GM13976 (cell line): ENCODE measurements around the gene RNF112.
"Not testable (repeated sequence)": the region's sequence is repeated elsewhere in the genome, so short reads cannot be mapped to it uniquely, and the experiment has no call there.

Experiments
- DNase-seq: peaks from one replicate; pipeline ENCODE4 v3.0.0; 2012; ENCODE audit warnings: low spot score
- in situ Hi-C: fragments of 300-500 bp; cut with MboI; formaldehyde crosslinking; loops from one replicate; pipeline ENCODE4 v1.12.0; 2022; ENCODE audit warnings: low sequenced_read_pairs, mixed read lengths, inconsistent platforms; ENCODE audit not compliant: unreplicated experiment
- TF ChIP-seq, protein P1 (sequence below): IDR thresholded peaks from 2 replicates; pipeline ENCODE4 v1.5.1; 2012; ENCODE audit warnings: borderline replicate concordance, mild to moderate bottlenecking; ENCODE audit not compliant: insufficient read depth; ENCODE audit errors: extremely low read depth, missing control alignments, control extremely low read depth

Gene RNF112

DNA sequence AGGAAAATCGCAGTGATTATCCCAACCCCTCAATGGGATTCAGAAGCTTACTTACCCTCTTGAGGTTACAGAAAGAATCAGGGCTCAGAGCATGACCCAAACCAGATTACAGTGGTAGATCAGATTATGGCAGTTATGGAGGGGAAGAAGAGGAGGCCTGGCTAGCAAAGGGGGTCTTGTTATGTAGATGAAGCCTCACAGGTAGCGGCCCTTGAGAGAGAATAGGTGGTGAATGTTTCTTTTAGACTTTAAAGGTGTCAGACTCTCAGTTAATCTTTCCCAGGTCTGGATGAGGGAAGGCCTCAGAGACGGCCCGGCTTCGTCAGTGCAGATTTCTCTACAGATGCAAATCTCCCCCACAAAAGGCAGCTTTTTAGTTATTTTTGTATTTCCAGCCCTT lies 15.6 kb downstream of the RNF112 start:
- no peak for DNase-seq
- in situ Hi-C loops: no loop called here
- TF ChIP-seq, protein P1, sequence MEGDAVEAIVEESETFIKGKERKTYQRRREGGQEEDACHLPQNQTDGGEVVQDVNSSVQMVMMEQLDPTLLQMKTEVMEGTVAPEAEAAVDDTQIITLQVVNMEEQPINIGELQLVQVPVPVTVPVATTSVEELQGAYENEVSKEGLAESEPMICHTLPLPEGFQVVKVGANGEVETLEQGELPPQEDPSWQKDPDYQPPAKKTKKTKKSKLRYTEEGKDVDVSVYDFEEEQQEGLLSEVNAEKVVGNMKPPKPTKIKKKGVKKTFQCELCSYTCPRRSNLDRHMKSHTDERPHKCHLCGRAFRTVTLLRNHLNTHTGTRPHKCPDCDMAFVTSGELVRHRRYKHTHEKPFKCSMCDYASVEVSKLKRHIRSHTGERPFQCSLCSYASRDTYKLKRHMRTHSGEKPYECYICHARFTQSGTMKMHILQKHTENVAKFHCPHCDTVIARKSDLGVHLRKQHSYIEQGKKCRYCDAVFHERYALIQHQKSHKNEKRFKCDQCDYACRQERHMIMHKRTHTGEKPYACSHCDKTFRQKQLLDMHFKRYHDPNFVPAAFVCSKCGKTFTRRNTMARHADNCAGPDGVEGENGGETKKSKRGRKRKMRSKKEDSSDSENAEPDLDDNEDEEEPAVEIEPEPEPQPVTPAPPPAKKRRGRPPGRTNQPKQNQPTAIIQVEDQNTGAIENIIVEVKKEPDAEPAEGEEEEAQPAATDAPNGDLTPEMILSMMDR: no peak

DNA sequence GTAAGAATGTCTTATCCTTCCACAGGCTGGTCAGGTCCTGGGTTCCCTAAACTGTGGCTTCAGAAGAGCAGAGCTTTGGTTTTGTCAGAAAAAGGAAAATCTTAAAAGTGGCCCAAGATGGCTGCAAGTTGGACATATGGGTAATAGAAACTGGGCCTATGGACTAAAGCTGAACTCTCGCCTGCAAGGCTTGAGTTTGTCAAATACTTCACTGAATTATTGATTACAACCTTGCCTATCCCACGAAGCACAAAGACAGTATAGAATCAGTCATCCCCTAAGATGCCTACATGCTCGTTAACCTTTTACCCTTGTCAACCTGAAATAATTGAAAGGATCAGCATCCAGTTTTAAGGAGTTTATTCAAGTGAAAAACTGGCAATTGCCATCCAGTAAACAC lies 20.7 kb downstream of the RNF112 start:
- DNase-seq: no peak
- in situ Hi-C loops: no loop called here
- TF ChIP-seq, protein P1: no peak

DNA sequence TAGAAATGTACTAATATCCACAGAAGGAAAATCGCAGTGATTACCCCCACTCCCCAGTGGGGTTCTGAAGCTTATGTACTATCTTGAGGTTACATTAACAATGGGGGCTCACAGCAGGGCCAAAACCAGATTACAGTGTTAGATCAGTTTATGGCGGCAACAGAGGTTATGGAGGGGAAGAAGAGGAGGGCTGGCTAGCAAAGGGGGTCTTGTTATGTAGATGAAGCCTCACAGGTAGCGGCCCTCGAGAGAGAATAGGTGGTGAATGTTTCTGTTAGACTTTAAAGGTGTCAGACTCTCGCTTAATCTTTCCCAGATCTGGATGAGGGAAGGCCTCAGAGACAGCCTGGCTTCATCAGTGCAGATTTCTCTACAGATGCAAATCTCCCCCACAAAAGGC lies 22.2 kb downstream of the RNF112 start:
- in situ Hi-C loops: no loop called here
- DNase-seq: no peak
- TF ChIP-seq, protein P1: no peak

DNA sequence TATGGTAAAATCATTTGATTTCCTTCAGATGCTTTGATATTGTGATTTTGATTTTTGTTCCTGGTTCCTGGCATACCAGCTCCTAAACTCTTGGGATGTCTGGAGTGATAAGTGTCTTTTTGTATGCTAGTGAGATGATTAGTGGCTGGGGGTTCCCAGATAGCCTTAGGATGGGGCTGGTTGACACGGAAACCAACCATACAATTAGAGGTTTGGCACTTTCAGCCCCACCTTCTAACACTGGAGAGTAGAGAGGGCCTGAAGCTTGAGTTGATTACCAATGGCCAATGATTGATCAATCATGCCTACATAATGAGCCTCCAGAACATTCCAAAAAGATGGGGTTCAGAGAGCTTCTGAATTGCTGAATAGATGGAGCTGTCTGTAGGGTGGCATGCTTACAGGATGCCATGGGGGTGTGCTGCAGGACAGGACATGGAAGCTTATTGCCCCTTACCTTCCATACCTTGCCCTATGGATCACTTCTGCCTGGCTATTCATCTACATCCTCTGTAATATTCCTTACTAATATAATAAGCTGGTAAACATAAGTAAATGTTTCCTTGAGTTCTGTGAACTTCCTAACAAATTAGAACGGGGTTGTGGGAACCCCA lies 22.8 kb downstream of the RNF112 start:
- TF ChIP-seq, protein P1: no peak
- no peak for DNase-seq
- in situ Hi-C loops: no loop called here

DNA sequence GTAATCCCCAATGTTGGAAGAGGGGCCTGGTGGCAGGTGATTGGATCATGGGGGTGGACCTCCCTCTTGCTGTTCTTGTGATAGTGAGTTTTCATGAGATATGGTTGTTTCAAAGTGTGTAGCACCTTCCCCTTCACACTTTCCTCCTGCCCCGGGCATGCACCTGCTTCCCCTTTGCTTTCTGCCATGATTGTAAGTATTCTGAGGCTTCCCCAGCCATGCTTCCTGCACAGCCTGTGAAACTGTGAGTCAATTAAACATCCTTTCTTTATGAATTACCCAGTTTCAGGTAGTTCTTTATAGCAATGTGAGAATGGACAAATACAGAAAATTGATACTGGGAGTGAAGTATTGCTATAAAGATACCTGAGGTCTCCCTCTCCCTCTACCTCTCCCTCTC lies 29.4 kb downstream of the RNF112 start:
- in situ Hi-C loops: no loop called here
- TF ChIP-seq, protein P1: no peak
- no peak for DNase-seq

DNA sequence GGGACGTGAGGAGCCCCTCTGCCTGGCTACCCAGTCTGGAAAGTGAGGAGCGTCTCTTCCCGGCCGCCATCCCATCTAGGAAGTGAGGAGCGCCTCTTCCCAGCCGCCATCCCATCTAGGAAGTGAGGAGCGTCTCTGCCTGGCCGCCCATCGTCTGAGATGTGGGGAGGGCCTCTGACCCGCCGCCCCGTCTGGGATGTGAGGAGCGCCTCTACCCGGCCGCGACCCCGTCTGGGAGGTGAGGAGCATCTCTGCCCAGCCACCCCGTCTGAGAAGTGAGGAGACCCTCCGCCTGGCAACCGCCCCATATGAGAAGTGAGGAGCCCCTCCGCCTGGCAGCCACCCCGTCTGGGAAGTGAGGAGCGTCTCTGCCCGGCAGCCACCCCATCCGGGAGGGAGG lies 30.3 kb downstream of the RNF112 start:
- DNase-seq, in situ Hi-C loops: not testable (repeated sequence)

DNA sequence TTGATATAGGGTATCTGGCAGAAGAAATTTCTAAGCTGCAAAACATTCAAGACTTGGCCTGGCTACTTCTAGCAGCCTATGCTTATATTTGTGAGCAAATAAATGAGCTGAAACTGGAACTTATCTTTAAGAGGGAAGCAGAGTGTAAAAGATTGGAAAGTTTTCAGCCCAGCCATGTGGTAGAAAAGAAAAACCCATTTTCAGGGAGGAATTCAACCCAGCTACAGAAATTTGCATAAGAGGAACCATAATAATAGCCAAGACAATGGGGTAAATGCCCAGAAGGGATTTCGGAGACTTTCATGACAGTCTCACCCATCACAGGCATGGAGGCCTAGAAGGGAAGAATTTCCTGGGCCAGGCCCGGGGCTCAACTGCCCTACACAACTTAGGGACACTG lies 31.7 kb downstream of the RNF112 start:
- TF ChIP-seq, protein P1: no peak
- in situ Hi-C loops: no loop called here
- no peak for DNase-seq

DNA sequence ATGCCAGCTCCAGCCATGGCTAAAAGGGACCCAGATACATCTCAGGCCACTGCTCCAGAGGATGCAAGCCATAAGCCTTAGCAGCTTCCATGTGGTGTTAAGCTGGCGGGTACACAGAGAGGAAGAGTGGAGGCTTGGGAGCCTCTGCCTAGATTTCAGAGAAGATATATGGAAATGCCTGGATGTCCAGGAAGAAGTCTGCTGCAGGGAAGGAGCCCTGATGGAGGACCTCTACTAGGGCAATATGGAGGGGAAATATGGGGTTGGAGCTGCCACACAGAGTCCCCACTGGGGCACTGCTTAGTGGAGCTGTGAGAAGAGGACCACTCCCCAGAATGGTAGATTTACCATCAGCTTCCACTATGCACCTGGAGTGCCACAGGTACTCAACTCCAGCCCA lies 32.1 kb downstream of the RNF112 start:
- in situ Hi-C loops: no loop called here
- DNase-seq: no peak

More for the DNA sequence above, 32.1 kb downstream of the RNF112 start:
- TF ChIP-seq, protein P1: no peak
